HL-60/S4 (cell line): ENCODE measurements around the gene CAMP.

Experiments used
- in situ Hi-C: fragments of 300-500 bp; cut with MboI; formaldehyde crosslinking; loops from 2 replicates; pipeline ENCODE4 v1.14.3; 2022; ENCODE audit warnings: low sequenced_read_pairs

Gene CAMP

DNA sequence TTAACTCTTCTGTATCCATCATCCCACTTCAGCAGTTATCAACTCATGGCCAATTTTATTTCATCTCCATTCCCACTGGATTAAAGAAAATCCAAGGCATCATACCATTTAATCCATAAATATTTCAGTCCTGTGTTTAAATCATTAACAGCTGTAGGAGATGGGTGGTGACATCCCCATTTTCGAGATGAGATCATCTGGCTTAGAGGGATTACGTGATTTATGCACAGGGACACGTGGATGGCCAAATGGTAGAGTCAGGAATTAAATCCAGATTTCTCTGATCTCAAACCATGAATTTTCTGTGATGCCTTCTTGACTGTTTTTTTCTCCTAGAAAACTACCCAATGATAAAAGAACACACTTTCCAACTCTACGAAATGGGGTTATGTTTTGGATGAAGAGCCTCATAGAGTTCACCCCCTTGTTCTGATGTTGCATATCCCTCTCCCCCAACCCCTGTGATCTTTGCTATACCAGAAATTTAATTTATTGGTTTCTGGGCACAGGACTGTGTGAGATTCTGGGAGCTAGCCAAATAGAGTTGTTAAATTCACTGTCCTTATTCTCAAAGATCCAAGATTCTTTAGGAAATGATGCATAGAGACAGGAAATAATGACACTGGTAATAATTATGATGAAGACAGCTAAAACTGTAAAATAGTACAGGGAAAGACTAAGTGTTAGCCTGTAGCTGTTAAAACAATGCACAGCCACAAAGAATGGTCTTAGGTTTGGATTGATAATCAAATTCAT is 25.0 kb downstream of the CAMP start:
- in situ Hi-C loops = no loop called here

DNA sequence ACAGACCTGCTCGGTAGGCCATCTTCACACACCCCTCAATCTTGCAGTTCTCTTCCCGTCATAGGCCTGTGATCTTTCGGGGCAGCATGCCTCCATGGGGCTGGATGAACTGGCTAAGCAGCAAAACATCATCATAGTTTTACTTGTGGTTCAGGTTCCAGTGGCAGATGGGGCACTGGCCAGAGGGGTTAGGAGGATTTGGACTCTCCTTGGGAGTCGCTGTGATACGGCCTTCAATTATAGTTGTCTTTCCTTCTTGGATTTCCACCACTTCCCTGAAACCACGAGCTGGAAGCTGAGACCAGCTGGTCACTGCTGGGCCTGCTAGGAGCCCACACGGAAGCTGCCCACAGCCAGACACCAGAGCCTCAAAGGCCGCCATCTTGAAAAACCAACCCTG is 33.3 kb downstream of the CAMP start:
- in situ Hi-C loops = no loop called here

DNA sequence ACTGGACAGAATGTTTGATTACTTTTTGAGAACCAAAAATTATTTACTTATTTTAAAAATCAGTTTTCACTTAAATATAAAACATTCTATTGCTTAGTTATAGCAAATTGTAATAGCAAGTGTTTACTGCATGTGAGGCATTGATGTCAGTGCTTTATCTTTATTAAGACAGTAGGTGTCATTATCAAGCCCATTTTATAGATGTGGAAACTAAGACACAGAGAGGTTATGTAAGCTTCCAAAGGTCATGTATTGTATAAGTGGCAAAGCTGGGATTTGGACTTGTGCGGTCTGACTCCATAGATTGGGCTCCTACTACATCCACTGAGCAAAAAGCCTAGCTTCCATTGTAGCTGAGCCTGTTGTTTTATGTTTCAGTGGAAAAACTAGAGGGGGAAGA is 35.2 kb downstream of the CAMP start:
- in situ Hi-C loops = no loop called here

DNA sequence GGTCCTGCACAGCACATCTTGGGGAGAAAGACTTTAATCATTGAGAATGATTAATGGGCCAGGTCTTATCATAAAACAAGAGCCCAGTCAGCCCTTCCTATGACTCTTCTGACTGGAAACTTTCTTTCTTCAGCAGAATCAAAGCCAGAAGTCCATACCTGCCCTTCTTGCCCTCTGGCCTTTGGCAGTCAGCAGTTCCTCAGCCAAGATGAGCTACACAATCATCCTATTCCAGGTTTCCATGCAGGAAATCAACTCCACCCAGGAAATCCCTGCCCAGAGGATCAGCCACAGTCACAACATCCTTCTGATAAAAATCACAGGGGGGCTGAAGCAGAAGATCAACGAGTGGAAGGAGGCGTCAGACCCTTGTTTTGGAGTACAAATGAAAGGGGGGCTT is 44.5 kb downstream of the CAMP start:
- in situ Hi-C loops = no loop called here

DNA sequence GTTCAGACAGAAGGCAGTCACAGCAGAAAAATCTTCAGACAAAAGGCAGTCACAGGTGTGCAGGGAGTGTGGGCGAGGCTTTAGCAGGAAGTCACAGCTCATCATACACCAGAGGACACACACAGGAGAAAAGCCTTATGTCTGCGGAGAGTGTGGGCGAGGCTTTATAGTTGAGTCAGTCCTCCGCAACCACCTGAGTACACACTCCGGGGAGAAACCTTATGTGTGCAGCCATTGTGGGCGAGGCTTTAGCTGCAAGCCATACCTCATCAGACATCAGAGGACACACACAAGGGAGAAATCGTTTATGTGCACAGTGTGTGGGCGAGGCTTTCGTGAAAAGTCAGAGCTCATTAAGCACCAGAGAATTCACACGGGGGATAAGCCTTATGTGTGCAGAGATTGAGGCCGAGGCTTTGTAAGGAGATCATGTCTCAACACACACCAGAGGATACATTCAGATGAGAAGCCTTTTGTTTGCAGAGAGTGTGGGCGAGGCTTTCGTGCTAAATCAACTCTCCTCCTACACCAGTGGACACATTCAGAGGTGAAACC is 45.2 kb downstream of the CAMP start:
- in situ Hi-C loops = no loop called here

DNA sequence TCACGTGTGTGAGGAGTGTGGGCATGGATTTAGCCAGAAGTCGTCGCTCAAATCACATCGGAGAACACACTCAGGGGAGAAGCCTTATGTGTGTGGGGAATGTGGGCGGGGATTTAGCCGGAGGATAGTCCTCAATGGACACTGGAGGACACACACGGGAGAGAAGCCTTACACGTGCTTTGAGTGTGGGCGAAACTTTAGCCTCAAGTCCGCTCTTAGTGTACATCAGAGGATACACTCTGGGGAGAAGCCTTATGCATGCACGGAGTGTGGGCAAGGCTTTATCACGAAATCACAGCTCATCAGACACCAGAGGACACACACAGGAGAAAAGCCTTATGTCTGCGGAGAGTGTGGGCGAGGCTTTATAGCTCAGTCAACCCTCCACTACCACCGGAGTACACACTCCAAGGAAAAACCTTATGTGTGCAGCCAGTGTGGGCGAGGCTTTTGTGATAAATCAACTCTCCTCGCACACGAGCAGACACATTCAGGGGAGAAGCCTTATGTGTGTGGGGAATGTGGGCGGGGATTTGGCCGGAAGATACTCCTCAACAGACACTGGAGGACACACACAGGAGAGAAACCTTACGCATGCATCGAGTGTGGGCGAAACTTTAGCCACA is 45.8 kb downstream of the CAMP start:
- in situ Hi-C loops = no loop called here

- in situ Hi-C loops = no loop called here
Observed at GRCh38 chr3:48269592-48269991, 46.3 kb downstream of the CAMP start.

GRCh38 chr3:48270306-48270705 is 47.0 kb downstream of the CAMP start:
- in situ Hi-C loops = loop anchor here (10.0 kb wide), 1 partner anchor 164 kb away; the partner anchor contains the start of gene PLXNB1

DNA sequence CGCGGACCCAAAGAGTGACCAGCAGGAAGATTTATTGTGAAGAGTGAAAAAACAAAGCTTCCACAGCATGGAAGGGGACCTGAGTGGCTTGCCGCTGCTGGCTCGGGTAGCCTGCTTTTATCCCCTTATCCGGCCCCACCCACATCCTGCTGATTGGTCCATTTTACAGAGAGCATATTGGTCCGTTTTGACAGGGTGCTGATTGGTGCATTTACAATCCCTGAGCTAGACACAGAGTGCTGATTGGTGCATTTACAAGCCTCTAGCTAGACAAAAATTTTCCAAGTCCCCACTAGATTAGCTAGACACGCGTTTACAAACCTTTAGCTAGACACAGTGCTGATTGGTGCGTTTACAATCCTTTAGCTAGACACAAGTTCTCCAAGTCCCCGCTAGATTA is 47.9 kb downstream of the CAMP start:
- in situ Hi-C loops = loop anchor here (10.0 kb wide), 1 partner anchor 164 kb away; the partner anchor contains the start of gene PLXNB1

DNA sequence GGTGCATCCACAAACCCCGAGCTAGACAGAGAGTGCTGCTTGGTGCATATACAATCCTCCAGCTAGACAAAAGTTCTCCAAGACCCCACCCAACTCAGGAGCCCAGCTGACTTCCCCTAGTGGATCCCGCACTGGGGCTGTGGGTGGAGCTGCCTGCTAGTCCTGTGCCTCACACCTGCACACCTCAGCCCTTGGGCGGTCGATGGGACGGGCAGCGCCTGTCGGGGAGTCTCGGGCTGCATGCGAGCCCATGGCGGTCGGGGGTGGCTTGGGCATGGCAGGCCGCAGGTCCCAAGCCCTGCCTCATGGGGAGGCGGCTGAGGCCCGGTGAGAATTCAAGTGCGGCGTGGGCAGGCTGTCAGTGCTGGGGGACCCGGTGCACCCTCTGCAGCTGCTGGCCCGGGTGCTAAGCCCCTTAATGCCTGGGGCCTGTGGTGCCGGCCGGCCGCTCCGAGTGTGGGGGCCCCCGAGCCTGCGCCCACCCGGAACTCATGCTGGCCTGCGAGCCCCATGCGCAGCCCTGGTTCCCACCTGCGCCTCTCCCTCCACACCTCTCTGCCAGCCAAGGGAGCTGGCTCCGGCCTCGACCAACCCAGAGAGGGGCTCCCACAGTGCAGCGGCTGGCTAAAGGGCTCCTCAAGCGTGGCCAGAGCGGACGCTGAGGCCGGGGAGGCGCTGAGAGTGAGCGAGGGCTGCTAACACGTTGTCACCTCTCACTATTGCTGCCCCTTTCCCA is 48.6 kb downstream of the CAMP start:
- in situ Hi-C loops = loop anchor here (10.0 kb wide), 1 partner anchor 163 kb away; the partner anchor contains the start of gene PLXNB1

GRCh38 chr3:48273594-48274211 is 50.4 kb downstream of the CAMP start:
- in situ Hi-C loops = loop anchor here (10.0 kb wide), 1 partner anchor 161 kb away; the partner anchor contains the start of gene PLXNB1

- in situ Hi-C loops = loop anchor here (10.0 kb wide), 1 partner anchor 160 kb away; the partner anchor contains the start of gene PLXNB1
Observed at GRCh38 chr3:48274452-48274851, 51.2 kb downstream of the CAMP start.
